K562 (cell line): ENCODE results near the gene AHI1. TPM values are rescaled to one million over a fixed set of nuclear protein-coding genes. Genes with fewer than 3 reads are reported as not detected.

Source experiments
- ETV5 ChIP-seq: sonication (generic); formaldehyde crosslinking; IDR thresholded peaks from 2 replicates; pipeline ENCODE4 v1.4.0; 2020; ENCODE audit warnings: low read depth, mild to moderate bottlenecking, missing genetic modification reagents
- FOXK1 ChIP-seq: sonication (generic); formaldehyde crosslinking; IDR thresholded peaks from 2 replicates; pipeline ENCODE4 v1.8.0; 2022; ENCODE audit warnings: missing genetic modification reagents, mild to moderate bottlenecking, borderline replicate concordance
- NR2C1 ChIP-seq, 2 experiments: fragments of 450-650 bp; IDR thresholded peaks; 2 replicates each; pipeline ENCODE4 v1.6.1; 2017; ENCODE audit warnings: mild to moderate bottlenecking in 2 of 2, antibody characterized with exemption in 1 of 2, inconsistent platforms in 1 of 2, missing compliant biosample characterization in 1 of 2, missing genetic modification characterization in 1 of 2
- POLR3G ChIP-seq: IDR thresholded peaks from 2 replicates; pipeline ENCODE4 v1.6.1; 2011; ENCODE audit not compliant: insufficient read length, insufficient replicate concordance; ENCODE audit errors: extremely low read depth
- RBM22 ChIP-seq: fragments of 200-400 bp; formaldehyde crosslinking; IDR thresholded peaks from 2 replicates; pipeline ENCODE4 v1.6.1; 2018; ENCODE audit warnings: low read length, low read depth; ENCODE audit not compliant: poor library complexity, severe bottlenecking
- SMARCC2 ChIP-seq: fragments of 450-650 bp; IDR thresholded peaks from 2 replicates; pipeline ENCODE4 v1.6.1; 2017; ENCODE audit warnings: antibody characterized with exemption, moderate library complexity, mild to moderate bottlenecking, low read depth
- TAF1 ChIP-seq: IDR thresholded peaks from 2 replicates; pipeline ENCODE4 v1.6.1; 2011; ENCODE audit warnings: mild to moderate bottlenecking, low read length, moderate library complexity; ENCODE audit not compliant: insufficient read depth, control insufficient read depth, severe bottlenecking; ENCODE audit errors: extremely low read depth
- TAL1 ChIP-seq: fragments of 450-650 bp; IDR thresholded peaks from 2 replicates; pipeline ENCODE4 v1.6.1; 2016; ENCODE audit warnings: mild to moderate bottlenecking
- polyA plus RNA-seq, 8 experiments: library from polyadenylated mRNA; depleted of rRNA in 4 of 8; stranded (reverse) in 5 of 8; unstranded in 3 of 8; fragments of >200 nt; fragmentation: Nextera tagmentation in 2 of 8; fragmentation: Illumina TruSeq in 1 of 8; extraction: Ambion mirVana in 2 of 8; extraction: Trizol in 1 of 8; gene quantifications; 2 replicates each; pipeline versions ENCODE4 v1.2.1 to v1.2.3, GENCODE V29; 2011 to 2014; ENCODE audit warnings: inconsistent platforms in 1 of 8, missing spikeins in 1 of 8
- total RNA-seq, 7 experiments: library from RNA; depleted of rRNA in 6 of 7; stranded (reverse); fragments of >200 nt in 6 of 7; fragmentation: Illumina TruSeq in 2 of 7; extraction: Trizol in 2 of 7; gene quantifications; 2 replicates each; pipeline versions ENCODE4 v1.2.1 to v1.2.3, GENCODE V29; 2011 to 2021; ENCODE audit warnings: low replicate concordance in 1 of 7
- TF ChIP-seq, protein P1 (sequence below): fragments of 450-650 bp; IDR thresholded peaks from 2 replicates; pipeline ENCODE4 v1.6.1; 2018; ENCODE audit not compliant: partially characterized antibody
- TF ChIP-seq, protein P2 (sequence below), 2 experiments: fragments of 450-650 bp; conservative IDR thresholded peaks; 2 replicates each; pipeline ENCODE4 v1.6.1; 2017; ENCODE audit warnings: mild to moderate bottlenecking in 2 of 2, moderate library complexity in 2 of 2
- TF ChIP-seq, protein P3 (sequence below), 2 experiments: fragments of 150-350 bp in 1 of 2; IDR thresholded peaks; 2 replicates each; pipeline ENCODE4 v1.6.1; 2012 to 2016; ENCODE audit warnings: low read depth in 2 of 2, low read length in 2 of 2, mild to moderate bottlenecking in 1 of 2, moderate library complexity in 1 of 2

Gene AHI1
- total and polyA plus RNA-seq, 9 of the 15 experiments (the other 6 are each of a cell fraction or from before 2014, with no cell fraction given): 24.7 to 54.9 (median 32.2) TPM

GRCh38 chr6:135324531-135324930 lies 173.0 kb downstream of the AHI1 start (continued):
- TF ChIP-seq, protein P1, sequence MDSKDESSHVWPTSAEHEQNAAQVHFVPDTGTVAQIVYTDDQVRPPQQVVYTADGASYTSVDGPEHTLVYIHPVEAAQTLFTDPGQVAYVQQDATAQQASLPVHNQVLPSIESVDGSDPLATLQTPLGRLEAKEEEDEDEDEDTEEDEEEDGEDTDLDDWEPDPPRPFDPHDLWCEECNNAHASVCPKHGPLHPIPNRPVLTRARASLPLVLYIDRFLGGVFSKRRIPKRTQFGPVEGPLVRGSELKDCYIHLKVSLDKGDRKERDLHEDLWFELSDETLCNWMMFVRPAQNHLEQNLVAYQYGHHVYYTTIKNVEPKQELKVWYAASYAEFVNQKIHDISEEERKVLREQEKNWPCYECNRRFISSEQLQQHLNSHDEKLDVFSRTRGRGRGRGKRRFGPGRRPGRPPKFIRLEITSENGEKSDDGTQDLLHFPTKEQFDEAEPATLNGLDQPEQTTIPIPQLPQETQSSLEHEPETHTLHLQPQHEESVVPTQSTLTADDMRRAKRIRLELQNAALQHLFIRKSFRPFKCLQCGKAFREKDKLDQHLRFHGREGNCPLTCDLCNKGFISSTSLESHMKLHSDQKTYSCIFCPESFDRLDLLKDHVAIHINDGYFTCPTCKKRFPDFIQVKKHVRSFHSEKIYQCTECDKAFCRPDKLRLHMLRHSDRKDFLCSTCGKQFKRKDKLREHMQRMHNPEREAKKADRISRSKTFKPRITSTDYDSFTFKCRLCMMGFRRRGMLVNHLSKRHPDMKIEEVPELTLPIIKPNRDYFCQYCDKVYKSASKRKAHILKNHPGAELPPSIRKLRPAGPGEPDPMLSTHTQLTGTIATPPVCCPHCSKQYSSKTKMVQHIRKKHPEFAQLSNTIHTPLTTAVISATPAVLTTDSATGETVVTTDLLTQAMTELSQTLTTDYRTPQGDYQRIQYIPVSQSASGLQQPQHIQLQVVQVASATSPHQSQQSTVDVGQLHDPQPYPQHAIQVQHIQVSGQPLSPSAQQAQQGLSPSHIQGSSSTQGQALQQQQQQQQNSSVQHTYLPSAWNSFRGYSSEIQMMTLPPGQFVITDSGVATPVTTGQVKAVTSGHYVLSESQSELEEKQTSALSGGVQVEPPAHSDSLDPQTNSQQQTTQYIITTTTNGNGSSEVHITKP: no peak
- TF ChIP-seq RBM22 (no peak), SMARCC2 (no peak), TAF1 (no peak), TAL1 (no peak), NR2C1 (IDR thresholded peaks at IDR 0.05) (no peak), NR2C1 (tag; IDR thresholded peaks at IDR 0.05) (peak; percentile 6; the same call in 1 of the 2 replicates), FOXK1 (CRISPR knock-in tag) (no peak), ETV5 (CRISPR knock-in tag) (no peak), POLR3G (no peak)
- TF ChIP-seq, protein P2, sequence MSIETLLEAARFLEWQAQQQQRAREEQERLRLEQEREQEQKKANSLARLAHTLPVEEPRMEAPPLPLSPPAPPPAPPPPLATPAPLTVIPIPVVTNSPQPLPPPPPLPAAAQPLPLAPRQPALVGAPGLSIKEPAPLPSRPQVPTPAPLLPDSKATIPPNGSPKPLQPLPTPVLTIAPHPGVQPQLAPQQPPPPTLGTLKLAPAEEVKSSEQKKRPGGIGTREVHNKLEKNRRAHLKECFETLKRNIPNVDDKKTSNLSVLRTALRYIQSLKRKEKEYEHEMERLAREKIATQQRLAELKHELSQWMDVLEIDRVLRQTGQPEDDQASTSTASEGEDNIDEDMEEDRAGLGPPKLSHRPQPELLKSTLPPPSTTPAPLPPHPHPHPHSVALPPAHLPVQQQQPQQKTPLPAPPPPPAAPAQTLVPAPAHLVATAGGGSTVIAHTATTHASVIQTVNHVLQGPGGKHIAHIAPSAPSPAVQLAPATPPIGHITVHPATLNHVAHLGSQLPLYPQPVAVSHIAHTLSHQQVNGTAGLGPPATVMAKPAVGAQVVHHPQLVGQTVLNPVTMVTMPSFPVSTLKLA (conservative IDR thresholded peaks at IDR 0.05): no peak
- TF ChIP-seq, protein P3, sequence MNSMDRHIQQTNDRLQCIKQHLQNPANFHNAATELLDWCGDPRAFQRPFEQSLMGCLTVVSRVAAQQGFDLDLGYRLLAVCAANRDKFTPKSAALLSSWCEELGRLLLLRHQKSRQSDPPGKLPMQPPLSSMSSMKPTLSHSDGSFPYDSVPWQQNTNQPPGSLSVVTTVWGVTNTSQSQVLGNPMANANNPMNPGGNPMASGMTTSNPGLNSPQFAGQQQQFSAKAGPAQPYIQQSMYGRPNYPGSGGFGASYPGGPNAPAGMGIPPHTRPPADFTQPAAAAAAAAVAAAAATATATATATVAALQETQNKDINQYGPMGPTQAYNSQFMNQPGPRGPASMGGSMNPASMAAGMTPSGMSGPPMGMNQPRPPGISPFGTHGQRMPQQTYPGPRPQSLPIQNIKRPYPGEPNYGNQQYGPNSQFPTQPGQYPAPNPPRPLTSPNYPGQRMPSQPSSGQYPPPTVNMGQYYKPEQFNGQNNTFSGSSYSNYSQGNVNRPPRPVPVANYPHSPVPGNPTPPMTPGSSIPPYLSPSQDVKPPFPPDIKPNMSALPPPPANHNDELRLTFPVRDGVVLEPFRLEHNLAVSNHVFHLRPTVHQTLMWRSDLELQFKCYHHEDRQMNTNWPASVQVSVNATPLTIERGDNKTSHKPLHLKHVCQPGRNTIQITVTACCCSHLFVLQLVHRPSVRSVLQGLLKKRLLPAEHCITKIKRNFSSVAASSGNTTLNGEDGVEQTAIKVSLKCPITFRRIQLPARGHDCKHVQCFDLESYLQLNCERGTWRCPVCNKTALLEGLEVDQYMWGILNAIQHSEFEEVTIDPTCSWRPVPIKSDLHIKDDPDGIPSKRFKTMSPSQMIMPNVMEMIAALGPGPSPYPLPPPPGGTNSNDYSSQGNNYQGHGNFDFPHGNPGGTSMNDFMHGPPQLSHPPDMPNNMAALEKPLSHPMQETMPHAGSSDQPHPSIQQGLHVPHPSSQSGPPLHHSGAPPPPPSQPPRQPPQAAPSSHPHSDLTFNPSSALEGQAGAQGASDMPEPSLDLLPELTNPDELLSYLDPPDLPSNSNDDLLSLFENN (IDR thresholded peaks at IDR 0.05; ENCODE audit: low read depth in 2 of 2, low read length in 2 of 2): no peak
